Ammon's horn (tissue), 1 donor: ENCODE measurements around the gene GLRA3.

Experiments
- DNase-seq: peaks from one replicate; pipeline ENCODE4 v3.0.0-alpha.2; 2016; ENCODE audit warnings: low spot score

The GLRA3 gene

GRCh38 chr4:174593701-174594100, 235.3 kb downstream of the GLRA3 start:
- DNase-seq = no peak

GRCh38 chr4:174592985-174593335, 236.1 kb downstream of the GLRA3 start:
- DNase-seq = no peak

DNA sequence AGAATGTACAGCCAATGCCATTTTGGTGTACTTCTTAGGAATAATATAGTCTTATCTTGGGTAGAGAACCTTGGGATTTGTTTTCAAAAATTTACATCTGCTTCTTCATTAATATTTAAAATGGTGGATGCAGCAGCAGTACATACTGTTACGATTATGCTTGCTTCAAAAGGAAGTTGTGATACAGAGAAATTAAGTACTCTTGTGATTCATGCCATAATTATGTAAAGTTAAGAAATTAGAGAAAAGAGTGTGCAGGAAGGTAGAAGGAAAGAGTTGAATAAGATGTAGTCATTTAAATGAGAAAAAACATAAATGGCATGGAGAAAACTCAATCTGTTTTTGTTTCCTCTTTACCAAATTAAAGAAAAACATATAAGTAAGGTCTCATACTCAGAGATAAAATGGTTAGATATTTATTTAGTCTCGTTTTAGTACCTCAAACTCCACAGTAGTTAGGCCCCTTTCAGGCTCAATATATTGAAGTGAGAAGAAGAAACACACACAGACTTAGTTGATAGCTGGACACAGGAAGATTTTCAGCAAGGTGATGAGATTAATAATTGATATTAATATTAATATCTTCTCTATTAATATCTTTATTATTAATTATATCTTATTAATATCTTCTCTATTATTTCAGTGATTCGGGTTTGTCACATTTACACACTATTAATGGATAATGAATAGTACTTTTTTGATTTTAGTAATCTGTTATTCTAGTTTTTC, 236.6 kb downstream of the GLRA3 start:
- DNase-seq = no peak

DNA sequence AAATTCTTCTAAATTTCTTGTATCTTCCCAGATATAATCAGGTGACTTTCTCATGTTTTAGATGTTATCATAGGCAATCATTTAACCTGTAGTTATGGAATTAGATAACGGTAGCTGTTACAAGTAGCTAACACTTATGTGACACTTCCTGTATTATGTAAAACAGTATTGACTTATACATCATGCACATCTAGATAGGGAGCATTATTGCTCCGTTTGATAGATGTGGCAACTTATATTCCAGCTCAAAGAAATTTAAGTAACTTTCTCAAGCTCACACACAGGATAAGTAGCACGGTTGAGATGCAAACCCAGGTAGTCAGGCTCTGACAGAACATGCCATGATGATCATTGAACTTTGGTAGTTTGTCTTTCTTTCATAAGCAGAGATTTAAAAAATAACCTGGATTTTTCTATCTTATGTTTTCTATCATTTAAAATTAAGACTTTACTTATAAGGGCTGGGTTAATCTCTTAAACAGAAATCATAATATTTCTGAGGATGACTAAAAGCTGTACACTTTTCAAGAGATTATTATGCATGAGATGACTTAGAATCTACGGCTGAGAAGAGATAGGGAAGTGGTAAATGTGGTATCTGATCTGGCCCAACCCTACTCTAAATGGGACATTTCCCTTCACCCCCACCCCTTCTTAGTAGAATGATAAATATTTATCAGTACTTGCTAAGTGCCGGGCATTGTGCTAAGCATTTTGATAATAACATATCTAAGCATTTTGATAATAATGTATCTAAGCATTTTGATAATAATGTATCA, 237.6 kb downstream of the GLRA3 start:
- no peak for DNase-seq

- DNase-seq = no peak
These were observed 238.7 kb downstream of the GLRA3 start for GRCh38 chr4:174590336-174590735.
